WI38 (cell line): ENCODE data around the gene MAD1L1.
"Not testable (repeated sequence)": the region's sequence is repeated elsewhere in the genome, so short reads cannot be mapped to it uniquely, and the experiment has no call there.

Source experiments
- H3K4me3 ChIP-seq: 2 replicates; pipeline ENCODE4 v1.5.1; 2011; ENCODE audit warnings: low read depth, mild to moderate bottlenecking, control low read depth, low read length
- CTCF ChIP-seq: IDR thresholded peaks from 2 replicates; pipeline ENCODE4 v1.5.1; 2012; ENCODE audit warnings: low read depth, mild to moderate bottlenecking, control low read depth, low read length

MAD1L1 gene

GRCh38 chr7:1882451-1882850 is 350.3 kb downstream of the MAD1L1 start:
- no peak for TF ChIP-seq CTCF
- no peak overlapping the region for H3K4me3 ChIP-seq

- H3K4me3 ChIP-seq: no peak overlapping the region
- TF ChIP-seq CTCF: no peak
Observed at GRCh38 chr7:1881946-1882345, 350.8 kb downstream of the MAD1L1 start.

- not testable (repeated sequence) for H3K4me3 ChIP-seq
Observed at GRCh38 chr7:1876641-1877040, 356.1 kb downstream of the MAD1L1 start.

- peak; percentile 23 for TF ChIP-seq CTCF
- not testable (repeated sequence) for H3K4me3 ChIP-seq
Observed at GRCh38 chr7:1875392-1876199, 357.1 kb downstream of the MAD1L1 start.

- not testable (repeated sequence) for H3K4me3 ChIP-seq
Observed at GRCh38 chr7:1874590-1875391, 358.0 kb downstream of the MAD1L1 start.

GRCh38 chr7:1873857-1874589 is 358.7 kb downstream of the MAD1L1 start:
- H3K4me3 ChIP-seq: no peak overlapping the region
- no peak for TF ChIP-seq CTCF

GRCh38 chr7:1873421-1873820 is 359.3 kb downstream of the MAD1L1 start:
- TF ChIP-seq CTCF: no peak
- no peak overlapping the region for H3K4me3 ChIP-seq

- TF ChIP-seq CTCF: no peak
- H3K4me3 ChIP-seq: no peak overlapping the region
Observed at GRCh38 chr7:1873070-1873405, 359.7 kb downstream of the MAD1L1 start.
